BE2C (cell line): ENCODE measurements around the gene MLF2.

Experiments used
- DNase-seq: peaks from one replicate; pipeline ENCODE4 v3.0.0-alpha.2; 2020
- H3K27me3 ChIP-seq: fragments of 250-450 bp; sonication (Bioruptor Pico); 2 replicates; pipeline ENCODE4 v1.5.1; 2020; ENCODE audit warnings: mild to moderate bottlenecking
- H3K36me3 ChIP-seq: fragments of 250-450 bp; sonication (Bioruptor Pico); 2 replicates; pipeline ENCODE4 v1.5.1; 2020; ENCODE audit warnings: mild to moderate bottlenecking
- H3K4me1 ChIP-seq: fragments of 250-450 bp; sonication (Bioruptor Pico); 2 replicates; pipeline ENCODE4 v1.5.1; 2020
- H3K4me3 ChIP-seq: 2 replicates; pipeline ENCODE4 v1.5.1; 2011; ENCODE audit warnings: low read depth, low read length
- H3K9me3 ChIP-seq: fragments of 250-450 bp; sonication (Bioruptor Pico); 2 replicates; pipeline ENCODE4 v1.5.1; 2020
- CTCF ChIP-seq: IDR thresholded peaks from 2 replicates; pipeline ENCODE4 v1.5.1; 2012; ENCODE audit warnings: mild to moderate bottlenecking, low read depth, low read length

Gene MLF2

GRCh38 chr12:6784761-6785160 lies 31.8 kb upstream of the MLF2 start:
- no peak for TF ChIP-seq CTCF
- H3K4me1 ChIP-seq: no peaks in the 10 kb centered on the region; the same call in 1 of the 2 replicates
- no peak for DNase-seq
- H3K27me3 ChIP-seq: no peaks in the 10 kb centered on the region
- H3K4me3 ChIP-seq: no peak overlapping the region
- H3K36me3 ChIP-seq: no peaks in the 10 kb centered on the region
- H3K9me3 ChIP-seq: no peaks in the 10 kb centered on the region

GRCh38 chr12:6784296-6784695 lies 31.4 kb upstream of the MLF2 start:
- DNase-seq: no peak
- H3K4me3 ChIP-seq: no peak overlapping the region
- TF ChIP-seq CTCF: no peak
- no peaks in the 10 kb centered on the region; the same call in 1 of the 2 replicates for H3K4me1 ChIP-seq
- H3K9me3 ChIP-seq: no peaks in the 10 kb centered on the region
- H3K36me3 ChIP-seq: no peaks in the 10 kb centered on the region
- no peaks in the 10 kb centered on the region for H3K27me3 ChIP-seq

GRCh38 chr12:6783828-6784227 lies 30.9 kb upstream of the MLF2 start:
- no peak for TF ChIP-seq CTCF
- Histone ChIP-seq H3K9me3 (no peaks in the 10 kb centered on the region), H3K4me1 (no peaks in the 10 kb centered on the region; the same call in 1 of the 2 replicates), H3K27me3 (no peaks in the 10 kb centered on the region), H3K36me3 (no peaks in the 10 kb centered on the region), H3K4me3 (no peak overlapping the region)
- no peak for DNase-seq

- no peaks in the 10 kb centered on the region for H3K9me3 ChIP-seq
- no peaks in the 10 kb centered on the region for H3K36me3 ChIP-seq
- H3K27me3 ChIP-seq: no peaks in the 10 kb centered on the region
- peaks cover 5% of the 10 kb centered on the region; the same call in 1 of the 2 replicates for H3K4me1 ChIP-seq
- DNase-seq: no peak
- no peak for TF ChIP-seq CTCF
- no peak overlapping the region for H3K4me3 ChIP-seq
These were observed 30.1 kb upstream of the MLF2 start for GRCh38 chr12:6782850-6783566.

GRCh38 chr12:6782119-6782518 lies 29.2 kb upstream of the MLF2 start:
- H3K9me3 ChIP-seq: no peaks in the 10 kb centered on the region
- no peak overlapping the region for H3K4me3 ChIP-seq
- H3K4me1 ChIP-seq: peaks cover 5% of the 10 kb centered on the region; the same call in 1 of the 2 replicates
- H3K36me3 ChIP-seq: no peaks in the 10 kb centered on the region
- no peak for DNase-seq
- H3K27me3 ChIP-seq: no peaks in the 10 kb centered on the region
- TF ChIP-seq CTCF: no peak

- Histone ChIP-seq H3K9me3 (no peaks in the 10 kb centered on the region), H3K27me3 (no peaks in the 10 kb centered on the region), H3K4me3 (no peak overlapping the region), H3K36me3 (no peaks in the 10 kb centered on the region), H3K4me1 (peaks cover 5% of the 10 kb centered on the region; the same call in 1 of the 2 replicates)
- no peak for DNase-seq
- no peak for TF ChIP-seq CTCF
These were observed 27.6 kb upstream of the MLF2 start for GRCh38 chr12:6780573-6780972.
